Measurements from ENCODE around the gene ATG7. TPM values are rescaled to one million over a fixed set of nuclear protein-coding genes. Genes with fewer than 3 reads are reported as not detected.
"Not testable (repeated sequence)": the region's sequence is repeated elsewhere in the genome, so short reads cannot be mapped to it uniquely, and the experiment has no call there.

The ATG7 gene
- total RNA-seq, 1 donor from 2014 or later = 53.4 TPM

DNA sequence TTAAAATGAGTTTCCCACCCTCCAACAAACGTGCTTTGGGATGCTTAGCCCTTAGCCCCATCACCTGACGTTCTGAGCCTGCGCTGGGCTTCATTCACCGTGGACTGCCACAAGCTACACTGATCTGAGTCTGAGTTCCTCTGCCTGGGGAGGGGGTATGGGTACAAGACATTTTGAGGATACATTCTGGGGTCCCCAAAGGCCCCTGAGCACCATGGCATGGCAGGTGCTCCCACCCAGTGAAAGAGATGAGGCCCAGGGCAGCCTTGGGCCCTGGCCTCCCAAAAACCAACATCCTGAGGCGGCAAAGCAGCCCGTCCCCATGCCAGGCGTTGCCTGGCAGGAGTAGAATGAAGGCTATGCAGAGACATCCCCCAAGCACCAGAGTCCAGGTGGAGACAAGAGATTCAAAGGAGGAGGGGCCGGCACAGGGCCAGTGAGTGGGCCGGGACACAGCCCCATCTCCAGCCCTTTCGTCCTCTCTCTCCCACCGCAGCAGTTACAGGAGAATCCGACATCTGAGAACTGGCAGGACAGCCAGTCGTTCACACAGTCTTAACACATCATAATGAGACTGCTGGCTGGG is 297.1 kb downstream of the ATG7 start:
- DNase-seq (ENCODE audit: low read depth) = no peak
- H3K27me3 ChIP-seq (ENCODE audit: control insufficient read depth, insufficient read depth, low read length) = no peaks in the 10 kb centered on the region
- no peak for FAIRE-seq
- no peak for TF ChIP-seq CTCF (IDR thresholded peaks at IDR 0.05; ENCODE audit: insufficient read depth, low read length, severe bottlenecking)
- peaks cover 10% of the 10 kb centered on the region for H3K36me3 ChIP-seq (ENCODE audit: control insufficient read depth, insufficient read depth, low read length)
- no peak overlapping the region for H3K4me3 ChIP-seq (ENCODE audit: low read depth, low read length)

- DNase-seq (ENCODE audit: low read depth) = no peak
- Histone ChIP-seq H3K4me3 (ENCODE audit: low read depth, low read length) (no peak overlapping the region), H3K27me3 (ENCODE audit: control insufficient read depth, insufficient read depth, low read length) (no peaks in the 10 kb centered on the region), H3K36me3 (ENCODE audit: control insufficient read depth, insufficient read depth, low read length) (peaks cover 9% of the 10 kb centered on the region)
- FAIRE-seq = no peak
- no peak for TF ChIP-seq CTCF (IDR thresholded peaks at IDR 0.05; ENCODE audit: insufficient read depth, low read length, severe bottlenecking)
Observed at GRCh38 chr3:11570251-11570650, 298.1 kb downstream of the ATG7 start.

GRCh38 chr3:11570789-11571495 is 298.7 kb downstream of the ATG7 start:
- peak; percentile 25 for DNase-seq (ENCODE audit: low read depth)
- no peak for TF ChIP-seq CTCF (IDR thresholded peaks at IDR 0.05; ENCODE audit: insufficient read depth, low read length, severe bottlenecking)
- FAIRE-seq = no peak

DNA sequence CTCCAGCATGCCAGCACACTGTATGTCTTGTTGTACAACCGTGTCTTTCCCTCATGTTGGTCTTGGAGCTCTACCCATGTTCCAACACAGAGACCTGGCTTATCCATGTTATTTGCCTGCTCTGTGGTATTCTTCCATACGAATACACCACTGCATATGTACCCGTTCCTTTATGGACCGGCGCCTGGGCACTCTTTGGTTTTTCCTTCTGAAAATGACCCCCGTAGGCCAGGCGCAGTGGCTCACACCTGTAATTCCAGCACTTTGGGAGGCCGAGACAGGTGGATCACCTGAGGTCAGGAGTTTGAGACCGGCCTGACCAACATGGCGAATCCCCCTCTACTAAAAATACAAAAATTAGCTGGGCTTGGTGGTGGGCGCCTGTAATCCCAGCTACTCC is 300.5 kb downstream of the ATG7 start:
- not testable (repeated sequence) for H3K4me3 ChIP-seq (ENCODE audit: low read depth, low read length); DNase-seq (ENCODE audit: low read depth); FAIRE-seq; H3K27me3 ChIP-seq (ENCODE audit: control insufficient read depth, insufficient read depth, low read length); H3K36me3 ChIP-seq (ENCODE audit: control insufficient read depth, insufficient read depth, low read length)

More at GRCh38 chr3:11570789-11571495, 298.7 kb downstream of the ATG7 start:
- H3K36me3 ChIP-seq (ENCODE audit: control insufficient read depth, insufficient read depth, low read length) = peaks cover 8% of the 10 kb centered on the region
- no peaks in the 10 kb centered on the region for H3K27me3 ChIP-seq (ENCODE audit: control insufficient read depth, insufficient read depth, low read length)
- H3K4me3 ChIP-seq (ENCODE audit: low read depth, low read length) = no peak overlapping the region

DNA sequence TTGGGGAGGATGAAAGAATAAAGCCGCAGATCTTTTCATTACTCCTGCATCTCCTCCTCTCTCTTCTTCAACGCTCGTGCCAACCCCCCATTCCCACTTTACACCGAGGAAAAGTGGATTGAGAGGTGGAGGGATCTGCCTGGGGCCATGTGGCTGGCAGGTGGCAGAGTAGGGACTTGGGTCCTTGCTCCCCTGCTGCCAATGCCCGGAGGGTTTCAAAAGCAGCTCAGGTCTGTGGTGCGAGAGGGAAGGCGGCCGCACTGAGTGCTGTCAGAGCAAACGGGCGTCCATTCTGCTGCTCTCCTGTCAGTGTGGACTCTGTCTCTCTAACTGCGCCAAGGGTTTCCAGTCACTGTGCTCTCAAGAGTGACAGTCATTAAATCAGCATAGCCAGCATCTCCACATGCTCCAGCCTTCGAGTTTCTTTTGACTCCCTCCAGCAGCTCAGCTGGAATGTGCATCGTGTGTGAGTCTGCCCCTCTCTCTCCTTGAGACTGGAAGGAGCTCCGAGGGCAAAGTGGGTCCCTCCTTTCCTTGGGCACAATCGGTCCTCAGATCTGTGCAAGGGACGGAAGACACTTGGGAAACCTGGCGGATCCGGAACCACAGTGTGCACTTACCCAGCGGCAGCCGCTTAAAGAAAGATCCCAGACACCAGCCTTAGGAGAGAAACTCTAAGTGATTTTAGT is 302.9 kb downstream of the ATG7 start:
- DNase-seq (ENCODE audit: low read depth) = no peak

More for the DNA sequence above, 302.9 kb downstream of the ATG7 start:
- peak; percentile 60 for FAIRE-seq
- no peak for TF ChIP-seq CTCF (IDR thresholded peaks at IDR 0.05; ENCODE audit: insufficient read depth, low read length, severe bottlenecking)
- Histone ChIP-seq H3K4me3 (ENCODE audit: low read depth, low read length) (no peak overlapping the region), H3K27me3 (ENCODE audit: control insufficient read depth, insufficient read depth, low read length) (no peaks in the 10 kb centered on the region), H3K36me3 (ENCODE audit: control insufficient read depth, insufficient read depth, low read length) (peaks cover 9% of the 10 kb centered on the region)
